HCT116 (cell line): ENCODE data around the gene AARSD1.

Experiments used
- CEBPB ChIP-seq: IDR thresholded peaks from 2 replicates; pipeline ENCODE4 v1.6.1; 2012; ENCODE audit warnings: low read depth
- CTCF ChIP-seq, 3 experiments: fragments of 200-600 bp in 1 of 3; sonication (generic) in 1 of 3; IDR thresholded peaks in 2 of 3; conservative IDR thresholded peaks in 1 of 3; 2 replicates each; pipeline ENCODE4 v1.5.1; 2012 to 2017; ENCODE audit warnings: low read depth in 2 of 3, low read length in 2 of 3, antibody characterized with exemption in 1 of 3, borderline replicate concordance in 1 of 3, control low read depth in 1 of 3, mild to moderate bottlenecking in 1 of 3, mixed read lengths in 1 of 3, mixed run types in 1 of 3, moderate library complexity in 1 of 3; ENCODE audit not compliant: insufficient read depth in 1 of 3
- EGR1 ChIP-seq: IDR thresholded peaks from 2 replicates; pipeline ENCODE4 v1.6.1; 2012; ENCODE audit warnings: low read depth
- EZH2 ChIP-seq: fragments of 200-600 bp; sonication (generic); IDR thresholded peaks from 2 replicates; pipeline ENCODE4 v1.6.1; 2017; ENCODE audit warnings: antibody characterized with exemption, mixed run types
- EZH2phosphoT487 ChIP-seq: fragments of 200-600 bp; IDR thresholded peaks from 2 replicates; pipeline ENCODE4 v1.6.1; 2018; ENCODE audit warnings: antibody characterized with exemption, borderline replicate concordance
- JUND ChIP-seq: IDR thresholded peaks from 2 replicates; pipeline ENCODE4 v1.6.1; 2012
- MAX ChIP-seq: IDR thresholded peaks from 2 replicates; pipeline ENCODE4 v1.6.1; 2012
- POLR2A ChIP-seq: IDR thresholded peaks from 2 replicates; pipeline ENCODE4 v1.7.0; 2011; ENCODE audit warnings: borderline replicate concordance; ENCODE audit not compliant: insufficient read depth, insufficient read length; ENCODE audit errors: extremely low read depth
- POLR2AphosphoS5 ChIP-seq: IDR thresholded peaks from 2 replicates; pipeline ENCODE4 v1.6.1; 2011; ENCODE audit warnings: mild to moderate bottlenecking, low read depth, low read length, moderate library complexity
- RAD21 ChIP-seq: IDR thresholded peaks from 2 replicates; pipeline ENCODE4 v1.6.1; 2012; ENCODE audit warnings: low read depth, mild to moderate bottlenecking
- REST ChIP-seq: IDR thresholded peaks from 2 replicates; pipeline ENCODE4 v1.6.1; 2012; ENCODE audit warnings: low read depth
- TCF7L2 ChIP-seq: IDR thresholded peaks from 2 replicates; pipeline ENCODE4 v1.7.0; 2011; ENCODE audit warnings: borderline replicate concordance, inconsistent platforms; ENCODE audit not compliant: insufficient read depth, insufficient read length; ENCODE audit errors: extremely low read depth
- ZNF274 ChIP-seq: fragments of 200-500 bp; sonication (Bioruptor generic); IDR thresholded peaks from 2 replicates; pipeline ENCODE4 v1.6.1; 2014; ENCODE audit warnings: mild to moderate bottlenecking, low read depth, low read length, inconsistent platforms

- TF ChIP-seq CTCF (IDR thresholded peaks at IDR 0.05 in 2 of 3, conservative IDR thresholded peaks at IDR 0.05 in 1 of 3; ENCODE audit: borderline replicate concordance in 1 of 3, insufficient read depth in 1 of 3, low read depth in 2 of 3, low read length in 2 of 3) (no peak), POLR2AphosphoS5 (no peak), JUND (no peak), POLR2A (no peak), EGR1 (no peak), EZH2 (no peak), RAD21 (no peak), TCF7L2 (no peak), MAX (no peak), ZNF274 (no peak), CEBPB (no peak), REST (no peak), EZH2phosphoT487 (no peak)
Measured at GRCh38 chr17:42971589-42971988, 7.3 kb upstream of the AARSD1 start.
